GM19328 (cell line): ENCODE measurements around the gene SLC43A2.
"Not testable (repeated sequence)": the region's sequence is repeated elsewhere in the genome, so short reads cannot be mapped to it uniquely, and the experiment has no call there.

Experiments
- ATAC-seq: cut with Tn5 transposase; IDR thresholded peaks from one replicate; pipeline ENCODE4 v1.9.1; 2021; ENCODE audit warnings: mild to moderate bottlenecking, moderate library complexity; ENCODE audit not compliant: unreplicated experiment

Gene SLC43A2

DNA sequence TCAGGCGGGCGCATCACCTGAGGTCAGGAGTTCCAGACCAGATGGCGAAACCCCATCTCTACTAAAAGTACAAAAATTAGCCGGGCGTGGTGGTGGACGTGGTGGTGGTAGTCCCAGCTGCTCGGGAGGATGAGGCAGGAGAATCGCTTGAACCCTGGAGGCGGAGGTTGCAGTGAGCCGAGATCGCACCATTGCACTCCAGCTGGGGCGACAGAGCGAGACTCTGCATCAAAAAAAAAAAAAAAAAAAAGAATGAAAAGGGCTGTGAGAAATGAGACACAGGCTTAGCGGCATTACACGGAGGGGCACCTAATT is 65.2 kb downstream of the SLC43A2 start:
- not testable (repeated sequence) for ATAC-seq

DNA sequence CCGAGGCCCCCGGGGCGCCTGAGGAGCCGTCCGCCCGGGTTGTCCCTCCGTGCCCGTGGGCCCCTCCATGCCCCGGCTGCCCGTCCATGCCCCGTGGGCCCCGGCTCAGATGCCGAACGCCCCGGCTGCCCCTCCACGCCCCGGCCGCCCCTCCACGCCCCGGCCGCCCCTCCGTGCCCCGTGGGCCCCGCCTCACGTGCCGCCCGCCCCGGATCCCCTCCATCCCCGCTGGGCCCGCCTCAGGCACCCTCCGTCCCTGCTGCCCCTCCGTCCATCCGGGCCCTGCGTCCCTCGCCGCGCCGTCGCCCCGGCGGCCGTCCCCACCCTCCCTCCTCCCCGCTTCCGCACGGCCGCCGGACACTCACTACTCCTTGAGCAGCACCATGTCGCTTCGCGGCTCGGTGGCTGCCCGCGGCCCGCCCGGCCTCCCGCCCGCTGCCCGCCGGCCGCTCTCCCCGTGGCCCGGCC is 66.4 kb downstream of the SLC43A2 start:
- peak; percentile 25 for ATAC-seq

GRCh38 chr17:1561420-1562175 is 67.0 kb downstream of the SLC43A2 start:
- ATAC-seq: no peak

- ATAC-seq: no peak
These were observed 67.7 kb downstream of the SLC43A2 start for GRCh38 chr17:1560858-1561355.

DNA sequence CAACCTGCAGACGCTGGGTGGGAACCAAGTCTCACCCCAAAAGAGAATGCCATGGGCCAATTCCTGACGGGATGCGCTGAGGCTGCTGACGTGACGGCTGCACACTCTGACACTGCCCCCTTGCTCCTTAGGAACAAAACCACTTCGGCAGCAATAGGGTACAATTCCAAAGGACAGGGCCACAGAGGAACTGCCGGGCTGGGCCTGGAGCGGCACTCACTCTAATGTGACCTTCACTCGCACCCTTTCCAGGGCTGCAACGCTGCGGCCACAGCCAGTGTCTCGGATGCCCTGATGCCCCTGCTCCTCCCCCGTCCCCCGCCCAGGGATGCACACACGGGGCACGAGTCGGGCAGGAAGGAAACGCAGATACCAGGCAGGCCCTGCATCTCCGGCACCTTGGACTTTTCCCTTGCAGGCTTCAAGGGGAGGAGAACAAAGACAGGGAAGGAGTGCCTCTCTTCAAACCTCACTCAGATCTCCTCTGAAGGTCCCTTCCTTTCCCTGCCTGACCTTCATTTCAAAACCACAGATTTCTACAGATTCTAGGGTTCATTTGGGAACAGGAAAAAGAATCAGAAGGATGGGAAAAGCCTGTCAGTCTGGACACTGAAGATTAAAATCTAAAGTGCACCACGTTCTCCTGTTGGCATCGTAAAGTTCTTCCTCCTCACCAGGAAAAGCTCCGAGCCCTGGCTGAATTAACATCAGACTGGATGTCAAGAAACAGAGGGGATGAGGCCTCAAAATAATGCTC is 68.4 kb downstream of the SLC43A2 start:
- ATAC-seq: no peak

DNA sequence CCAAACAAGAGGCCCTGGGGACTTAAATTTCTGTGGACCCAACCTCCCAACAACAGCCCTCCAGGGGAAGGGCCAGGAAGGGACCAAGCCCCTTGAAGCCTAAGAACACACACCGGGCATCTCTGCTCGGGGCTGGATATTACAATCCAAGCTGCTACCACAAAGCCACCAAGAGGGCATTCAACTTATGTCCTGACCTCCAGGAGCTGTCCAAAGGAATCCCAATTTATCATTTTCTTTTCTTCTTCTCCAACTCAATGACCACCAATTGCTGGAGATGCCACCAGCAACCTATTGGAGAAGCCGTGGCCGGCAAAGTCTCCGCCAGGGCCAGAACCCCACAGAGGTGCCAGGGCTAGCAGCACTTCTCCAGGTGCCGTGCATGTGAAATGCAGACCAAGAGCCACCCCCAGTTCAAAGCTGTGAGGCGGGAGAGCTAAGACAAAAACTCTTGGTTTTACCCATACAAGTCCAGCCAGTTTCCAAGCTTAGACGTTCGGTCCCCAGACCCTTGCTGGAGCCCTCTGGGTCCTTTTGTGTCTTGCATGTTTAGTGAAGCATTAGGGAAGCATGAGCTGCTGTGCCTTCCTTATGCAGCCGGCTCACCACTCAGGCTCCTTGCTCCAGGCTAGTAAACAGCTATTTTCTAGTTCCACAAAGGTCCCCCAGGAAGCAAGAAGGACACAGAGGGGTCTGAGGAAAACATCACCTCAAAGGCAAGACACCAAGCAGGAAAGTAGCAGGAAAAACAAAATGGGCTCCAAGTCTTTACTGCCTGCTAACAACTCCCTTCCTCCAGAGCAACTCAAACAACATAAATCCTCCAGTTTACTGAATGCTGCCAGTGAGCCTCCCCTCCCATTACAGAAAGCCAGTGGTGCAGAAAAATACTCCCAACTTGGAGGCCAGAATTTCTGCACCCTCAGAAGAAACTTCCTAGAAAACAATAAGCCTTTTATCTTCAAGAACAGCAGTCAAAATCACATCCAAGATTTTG is 69.3 kb downstream of the SLC43A2 start:
- no peak for ATAC-seq

GRCh38 chr17:1558401-1558800 is 70.2 kb downstream of the SLC43A2 start:
- no peak for ATAC-seq

- no peak for ATAC-seq
These were observed 71.1 kb downstream of the SLC43A2 start for GRCh38 chr17:1557355-1558095.

DNA sequence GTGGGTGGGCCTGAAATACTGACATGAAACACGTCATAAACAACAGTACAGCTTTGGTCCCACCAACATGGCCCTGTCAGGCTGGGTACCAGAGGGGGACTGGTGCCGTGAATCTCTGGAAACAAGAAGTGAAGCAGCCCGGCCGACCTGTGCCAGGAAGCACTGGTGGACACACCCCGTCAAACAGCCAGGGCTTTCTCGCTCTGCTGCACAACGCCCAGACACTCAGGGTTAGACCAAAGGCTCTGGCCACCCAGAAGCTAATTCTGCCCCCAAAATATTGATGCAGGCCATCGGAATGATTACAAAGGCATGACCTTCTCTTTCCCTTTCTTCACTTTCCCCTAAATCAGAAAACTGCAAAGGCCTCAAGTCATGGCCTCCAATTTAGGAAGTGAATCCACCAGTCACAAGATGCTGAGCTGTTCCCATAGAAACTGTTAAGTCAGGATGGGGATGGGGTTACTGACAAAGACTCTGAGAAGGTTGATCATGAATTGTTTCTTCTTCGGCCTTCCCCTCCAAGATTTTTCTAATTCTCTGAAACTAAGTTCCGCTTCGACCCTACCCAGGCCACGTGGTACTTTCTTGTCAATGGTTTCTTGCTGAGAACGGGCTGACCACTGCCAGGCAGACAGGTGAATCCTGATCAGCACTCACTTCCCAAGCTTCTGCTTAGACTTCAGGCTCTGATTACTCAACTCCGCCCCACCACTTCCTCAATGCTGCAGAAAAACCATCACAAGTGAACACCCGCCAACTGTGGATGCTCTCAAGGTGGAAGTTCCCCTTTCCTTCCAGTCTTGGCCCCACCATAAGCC is 72.8 kb downstream of the SLC43A2 start:
- ATAC-seq: no peak

DNA sequence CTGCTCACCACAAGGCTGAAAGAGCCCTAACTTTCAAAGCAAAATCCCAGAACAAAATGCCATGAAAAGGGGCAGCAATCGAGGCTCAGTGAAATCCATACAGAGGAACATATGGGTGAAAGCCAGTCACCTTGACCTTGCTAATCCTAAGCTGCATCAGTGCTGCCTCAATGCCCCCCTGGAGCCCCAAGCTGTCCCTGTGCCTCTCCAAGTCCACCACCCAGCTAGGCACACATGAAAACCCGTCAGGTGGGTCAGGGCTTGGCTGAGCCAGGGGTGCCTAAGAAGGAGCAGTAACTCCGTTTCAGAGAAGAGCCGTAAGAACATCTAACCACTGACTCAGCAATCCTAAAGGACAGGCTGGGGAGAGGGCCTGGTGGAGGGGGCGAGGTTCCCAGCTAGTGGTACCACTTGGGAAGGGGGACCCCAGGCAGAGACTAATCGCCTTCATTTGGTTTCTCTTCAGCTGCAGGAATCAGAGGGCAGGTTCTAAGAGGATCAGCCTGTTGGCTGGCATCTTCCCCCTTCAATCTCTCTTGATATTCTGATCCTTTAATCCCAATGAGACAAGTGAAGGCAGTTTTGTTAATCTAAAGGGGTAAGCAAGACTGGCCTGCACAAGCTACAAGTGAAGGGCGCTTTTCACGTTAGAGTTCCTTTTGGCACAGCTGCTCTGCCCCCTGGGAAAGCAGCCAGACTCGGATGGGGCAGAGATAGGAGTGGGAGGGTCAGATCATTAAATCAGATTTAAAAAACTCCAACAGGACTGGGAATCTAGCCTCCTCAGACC is 73.7 kb downstream of the SLC43A2 start:
- no peak for ATAC-seq

DNA sequence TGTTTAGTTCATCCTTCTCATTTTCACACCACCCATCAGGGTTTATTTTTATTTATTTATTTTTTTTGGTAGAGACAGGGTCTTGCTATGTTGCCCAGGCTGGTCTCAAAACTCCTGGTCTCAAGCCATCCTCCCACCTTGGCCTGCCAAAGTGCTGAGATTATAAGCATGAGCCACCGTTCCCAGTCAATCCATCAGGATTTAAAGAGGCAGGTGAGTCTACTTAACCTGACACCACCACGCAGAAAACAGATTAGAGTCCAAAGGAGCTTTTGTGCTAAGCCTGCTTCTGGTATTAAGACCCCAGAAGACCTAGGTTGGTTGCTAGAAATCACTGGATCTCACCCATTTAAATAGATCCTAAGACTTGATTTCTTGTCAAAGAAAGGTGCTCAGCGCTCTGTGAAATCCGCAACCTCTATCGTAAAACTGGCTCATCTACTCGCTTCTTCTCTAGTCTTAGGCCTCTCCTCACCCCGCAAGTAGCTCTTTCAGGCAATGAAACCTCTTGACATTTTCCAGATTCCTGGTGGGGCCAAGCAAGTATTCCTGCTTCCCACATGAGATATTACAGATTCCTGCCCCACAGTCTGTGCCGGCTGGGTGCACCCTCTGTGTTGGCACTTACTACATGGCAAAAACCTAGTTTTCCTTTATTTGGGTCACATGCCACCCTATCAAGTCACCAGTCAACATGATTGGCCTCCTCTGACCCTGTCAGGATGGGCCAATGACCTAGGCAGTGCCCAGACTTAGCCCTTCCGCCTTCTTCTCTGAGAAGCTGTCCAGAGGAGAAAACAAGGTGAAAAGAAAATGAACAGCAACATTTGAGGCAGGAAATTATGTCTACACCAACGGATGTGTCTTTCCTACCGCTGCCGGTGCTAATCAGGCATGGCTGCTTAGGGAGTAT is 75.0 kb downstream of the SLC43A2 start:
- no peak for ATAC-seq

GRCh38 chr17:1552932-1553331 is 75.7 kb downstream of the SLC43A2 start:
- no peak for ATAC-seq

GRCh38 chr17:1551741-1552140 is 76.9 kb downstream of the SLC43A2 start:
- no peak for ATAC-seq

DNA sequence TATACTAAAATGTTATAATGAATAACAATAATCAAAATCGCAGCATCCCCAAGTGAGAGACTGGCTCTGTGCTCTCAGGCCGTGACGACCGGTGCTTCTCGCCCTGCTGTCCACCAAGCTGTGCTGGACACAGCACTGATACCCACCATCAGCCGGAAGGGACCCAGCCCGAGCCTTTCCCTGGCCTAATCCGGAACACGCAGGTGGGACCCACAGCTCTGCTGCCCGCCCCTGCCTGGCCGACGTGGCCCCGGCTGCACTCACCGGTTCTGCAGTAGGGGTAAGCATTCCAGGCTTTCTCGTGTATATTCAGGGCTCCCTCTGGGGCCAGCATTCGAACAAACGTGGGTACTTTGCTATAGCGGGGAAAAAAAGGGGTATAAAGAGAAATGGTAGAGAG is 80.6 kb downstream of the SLC43A2 start:
- ATAC-seq: no peak

- no peak for ATAC-seq
These were observed 82.2 kb downstream of the SLC43A2 start for GRCh38 chr17:1546292-1546922.

DNA sequence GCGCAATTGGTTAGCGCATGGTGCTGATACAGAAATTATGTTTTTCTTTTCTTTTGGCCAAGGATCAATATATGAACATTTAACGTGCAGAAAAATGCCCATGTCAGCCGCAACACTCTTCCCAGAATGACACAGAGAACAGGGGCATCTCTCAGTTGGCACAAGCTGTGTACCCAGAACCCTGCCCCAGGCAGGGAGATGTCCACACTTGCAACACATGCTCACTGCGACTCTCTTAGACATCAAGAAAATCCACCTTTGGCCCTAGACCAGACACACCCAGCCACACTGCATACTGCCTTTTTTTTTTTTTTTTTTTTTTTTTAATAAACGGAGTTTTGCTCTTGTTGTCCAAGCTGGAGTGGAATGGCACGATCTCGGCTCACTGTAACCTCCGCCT is 83.0 kb downstream of the SLC43A2 start:
- no peak for ATAC-seq

- ATAC-seq: no peak
These were observed 86.3 kb downstream of the SLC43A2 start for GRCh38 chr17:1542316-1542715.
